HK-2 (cell line): ENCODE measurements around the gene BACH2.
A peak's percentile ranks its signal among the peaks of the same experiment; 100 is the strongest.

Source experiments
- DNase-seq: peaks from one replicate; pipeline ENCODE4 v3.0.0-alpha.2; 2018; ENCODE audit not compliant: unreplicated experiment

The BACH2 gene

DNA sequence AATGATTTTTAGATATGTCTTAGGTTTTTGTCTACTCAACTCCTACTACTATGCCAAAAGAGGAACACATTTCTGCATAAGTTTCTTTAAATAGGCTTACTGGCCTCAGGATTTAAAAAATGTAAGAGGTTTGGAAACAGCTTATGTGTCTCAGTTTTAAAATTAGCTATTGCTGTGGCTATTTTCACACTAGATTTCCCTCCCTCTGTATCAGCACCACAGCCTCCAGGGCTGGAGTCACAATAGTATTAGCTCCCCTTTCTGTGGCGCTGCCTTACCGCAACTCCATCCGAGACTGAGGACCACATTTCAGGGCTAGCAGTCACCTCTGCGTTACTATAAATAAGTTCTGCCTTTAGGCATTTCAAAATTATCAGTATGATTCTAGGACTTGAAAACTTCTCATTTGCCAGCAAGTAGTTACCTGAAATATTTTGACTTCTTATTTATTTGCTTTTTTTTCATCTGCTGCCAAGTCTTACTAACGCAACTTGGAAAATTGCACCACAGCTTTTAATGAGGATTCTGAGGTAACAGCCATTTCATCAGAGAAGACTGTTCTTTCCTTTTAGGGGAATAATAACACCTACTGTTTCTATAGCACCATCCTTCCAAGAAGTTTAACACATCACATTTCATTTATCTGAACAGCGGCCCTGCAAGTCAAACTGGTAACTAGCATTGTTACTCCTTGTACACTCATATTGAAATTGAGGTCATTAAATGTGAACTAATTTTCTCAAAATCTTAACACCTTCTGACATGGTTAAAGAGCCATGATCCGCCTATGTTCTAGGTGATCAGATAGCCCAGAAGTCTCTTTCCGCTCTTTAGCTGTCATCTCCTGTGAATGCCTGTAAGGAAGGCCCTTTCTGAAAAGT is 296.5 kb downstream of the BACH2 start:
- DNase-seq, result no peak

- DNase-seq, result peak; percentile 37
Measured at GRCh38 chr6:89999154-89999553, 297.5 kb downstream of the BACH2 start.

DNA sequence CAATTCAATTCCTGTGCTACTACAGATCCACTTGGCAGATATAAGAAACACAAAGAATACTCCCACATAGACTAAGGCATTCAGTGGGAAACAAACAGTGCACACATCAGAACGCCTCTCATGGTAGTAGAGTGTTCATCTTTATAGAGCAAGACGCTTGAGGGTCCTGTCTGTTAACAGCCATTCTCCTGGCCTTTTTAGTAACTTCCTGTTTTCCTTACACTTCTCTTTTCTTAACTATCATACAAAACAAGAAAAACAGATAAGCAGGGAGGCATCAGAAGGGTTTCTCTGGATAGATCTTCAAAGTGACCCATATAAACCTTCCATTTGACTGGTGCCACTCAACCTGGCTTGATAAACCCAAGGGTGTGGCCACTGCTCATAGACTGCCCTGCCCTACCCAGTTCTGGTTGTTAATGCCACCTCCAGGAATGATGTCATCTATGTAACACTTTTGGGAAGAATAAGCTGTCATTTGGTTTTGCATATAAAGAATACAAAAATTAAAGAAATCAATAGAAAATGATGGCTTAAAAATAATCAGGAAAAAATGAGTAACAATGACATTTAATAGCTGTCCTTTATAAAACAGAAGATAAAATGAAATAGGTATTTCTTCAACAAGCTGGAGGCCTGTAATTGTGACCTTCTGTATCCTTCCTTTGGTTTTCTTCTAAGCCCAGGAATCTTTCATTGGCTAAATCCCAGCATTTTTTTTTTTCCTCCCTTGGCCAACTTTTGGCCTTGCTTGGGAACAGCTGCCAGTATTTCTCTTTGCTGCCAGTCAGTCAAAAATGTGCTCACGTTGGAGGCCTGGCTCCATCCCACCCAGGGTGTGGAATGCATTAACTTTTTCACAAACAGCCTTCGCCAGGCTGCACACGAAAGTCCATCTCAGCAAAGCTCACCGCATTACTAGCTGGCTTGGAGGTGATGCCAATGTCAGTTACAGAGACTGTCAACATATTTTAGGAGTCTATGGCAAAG is 298.9 kb downstream of the BACH2 start:
- DNase-seq, result no peak

DNA sequence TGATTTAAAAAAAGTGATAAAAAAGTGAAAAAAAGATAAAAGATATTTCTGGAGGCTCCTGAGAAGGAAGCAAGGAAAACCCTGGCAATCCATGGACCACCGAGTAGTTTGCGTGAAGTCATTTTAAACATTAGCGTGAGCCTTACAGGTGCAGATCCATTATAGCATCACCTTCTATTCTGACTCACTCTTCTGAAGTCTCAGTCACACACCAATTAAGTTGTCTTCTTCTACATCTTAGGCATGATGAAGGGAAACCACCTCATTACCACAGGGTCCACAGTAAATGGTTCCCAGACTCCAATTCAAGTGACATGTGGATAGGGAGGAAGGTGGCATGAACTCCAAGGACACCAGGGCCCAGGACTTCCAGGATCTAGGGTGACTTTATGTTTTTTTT is 303.2 kb downstream of the BACH2 start:
- DNase-seq, result no peak

DNA sequence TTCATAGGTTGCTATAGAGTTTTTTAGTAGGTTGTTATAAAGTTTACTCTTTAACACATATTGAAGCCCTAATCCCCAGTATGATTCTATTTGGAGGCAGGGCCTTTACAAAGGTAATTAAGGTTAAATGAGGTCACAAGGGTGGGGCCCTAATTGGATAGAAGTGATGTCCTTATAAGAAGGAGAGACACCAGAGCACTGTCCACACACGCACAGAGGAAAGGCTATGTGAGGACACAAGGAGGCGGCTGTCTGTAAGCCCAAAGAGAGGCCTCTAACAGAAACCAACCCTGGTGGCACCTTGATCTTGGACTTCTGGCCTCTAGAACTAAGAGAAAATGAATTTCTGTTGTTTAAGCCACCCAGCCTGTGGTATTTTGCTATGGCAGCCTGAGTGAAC is 303.8 kb downstream of the BACH2 start:
- DNase-seq, result no peak

DNA sequence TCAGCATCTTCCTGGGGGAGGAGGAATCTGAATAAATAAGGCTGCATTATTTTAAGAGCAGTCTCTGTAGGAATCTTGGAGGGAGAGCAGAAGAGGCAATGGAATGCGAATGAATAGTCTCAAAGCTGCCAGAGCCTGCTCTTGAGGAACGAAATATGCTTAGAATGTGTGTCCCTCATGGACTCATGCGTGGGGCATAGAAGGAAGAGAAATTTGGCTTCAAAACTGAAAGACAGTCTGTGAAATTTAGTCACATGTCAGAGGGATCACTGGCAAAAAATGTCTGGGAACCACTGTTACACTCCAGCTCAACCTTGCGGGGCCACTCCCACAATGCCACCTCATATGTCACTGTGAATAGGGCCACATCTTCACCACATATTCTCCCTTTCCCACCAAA is 306.9 kb downstream of the BACH2 start:
- DNase-seq, result no peak

GRCh38 chr6:89987830-89988229 is 308.8 kb downstream of the BACH2 start:
- DNase-seq, result no peak

DNA sequence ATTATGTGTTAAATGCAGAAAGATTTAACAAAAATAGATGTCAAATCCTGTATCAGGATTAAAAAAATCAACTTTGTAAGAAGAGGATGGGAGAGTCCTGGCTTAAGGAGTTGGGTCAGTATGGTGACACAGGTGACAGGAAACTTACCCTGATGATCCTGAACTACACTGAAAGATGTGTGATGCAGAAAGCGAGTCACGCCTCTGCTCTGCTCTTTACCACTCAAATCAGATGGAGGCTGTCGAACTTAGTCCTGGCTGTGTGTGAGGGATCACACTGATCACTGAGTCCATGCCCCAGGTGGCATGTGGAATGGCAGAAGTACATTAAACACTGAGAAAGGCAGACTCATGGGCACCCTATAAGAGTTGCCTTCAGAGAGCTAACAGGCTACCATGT is 309.5 kb downstream of the BACH2 start:
- DNase-seq, result no peak

GRCh38 chr6:89986650-89987074 is 310.0 kb downstream of the BACH2 start:
- no peak for DNase-seq

DNA sequence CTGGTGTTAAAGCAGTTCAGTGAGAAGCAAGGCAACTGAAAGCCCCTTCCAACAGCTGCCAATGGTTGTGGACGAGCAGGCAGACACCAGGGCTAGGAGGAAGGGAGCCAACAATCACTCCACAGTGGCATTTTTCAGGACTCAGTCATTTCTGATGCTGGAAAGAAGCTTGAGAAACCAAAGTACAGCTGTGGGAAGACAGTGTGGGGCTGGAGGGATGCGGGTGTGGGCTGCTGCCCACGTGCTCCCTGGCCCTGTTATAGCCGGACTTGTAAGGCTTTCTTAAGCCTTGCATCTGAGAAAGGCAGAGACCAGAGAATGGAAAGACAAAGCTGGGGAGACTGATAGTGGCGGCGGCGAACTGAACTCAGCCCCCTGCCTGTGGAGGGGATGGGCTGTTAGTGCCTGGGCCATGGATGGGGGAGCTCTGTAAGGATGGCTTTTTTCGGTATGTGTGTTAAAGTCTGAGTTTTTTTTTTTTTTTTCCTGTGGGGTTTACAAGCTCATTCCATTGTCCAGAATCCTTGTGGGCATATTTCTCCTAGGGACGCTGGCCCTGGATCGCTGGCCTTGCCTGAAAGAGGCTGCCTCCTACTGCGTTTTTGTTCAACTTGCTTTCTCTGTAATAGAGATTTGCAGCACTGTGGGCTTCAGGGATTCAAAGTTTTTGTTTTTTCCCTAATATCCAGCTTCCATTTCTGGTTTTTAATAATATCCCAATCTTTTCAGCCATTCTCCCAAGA is 310.7 kb downstream of the BACH2 start:
- no peak for DNase-seq

DNA sequence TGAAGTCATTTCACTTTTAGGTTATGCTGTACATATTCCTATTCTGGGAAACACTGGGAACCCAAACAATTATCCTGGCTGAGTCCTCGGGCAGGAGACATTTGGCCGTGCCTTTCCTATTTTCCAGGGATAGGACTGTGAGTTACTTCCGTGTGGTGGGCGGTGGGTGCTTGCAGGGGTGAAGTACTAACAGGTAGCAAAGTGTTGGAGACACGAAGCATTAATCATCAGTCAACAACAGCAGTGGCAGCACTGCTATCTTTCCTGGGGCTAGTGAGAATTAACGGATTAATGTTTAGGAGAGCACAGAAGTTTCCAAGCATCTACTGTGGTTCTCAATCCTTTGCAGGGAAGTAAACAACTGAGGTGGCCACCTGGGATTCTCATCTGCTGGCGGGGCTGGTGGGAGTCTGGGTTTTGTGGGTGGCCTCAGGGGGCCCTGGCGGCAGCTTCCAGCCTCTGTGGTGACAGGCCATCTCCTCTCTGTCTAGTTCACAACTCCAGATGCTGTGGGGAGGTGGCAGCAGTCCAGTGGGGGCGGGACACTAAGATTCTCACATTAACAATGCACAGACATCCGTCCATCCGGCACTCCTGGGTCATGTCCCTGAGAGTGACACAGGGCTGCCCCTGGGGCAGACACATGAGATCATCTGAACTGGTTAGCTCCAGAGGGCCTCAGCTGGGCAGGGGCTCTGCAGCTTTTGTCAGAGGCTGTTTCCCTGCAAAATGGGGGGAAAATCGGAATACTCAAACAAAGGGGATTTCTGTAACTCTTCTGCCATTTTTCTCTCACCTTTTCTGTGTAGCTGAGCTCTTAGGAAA is 311.5 kb downstream of the BACH2 start:
- DNase-seq, result no peak

DNA sequence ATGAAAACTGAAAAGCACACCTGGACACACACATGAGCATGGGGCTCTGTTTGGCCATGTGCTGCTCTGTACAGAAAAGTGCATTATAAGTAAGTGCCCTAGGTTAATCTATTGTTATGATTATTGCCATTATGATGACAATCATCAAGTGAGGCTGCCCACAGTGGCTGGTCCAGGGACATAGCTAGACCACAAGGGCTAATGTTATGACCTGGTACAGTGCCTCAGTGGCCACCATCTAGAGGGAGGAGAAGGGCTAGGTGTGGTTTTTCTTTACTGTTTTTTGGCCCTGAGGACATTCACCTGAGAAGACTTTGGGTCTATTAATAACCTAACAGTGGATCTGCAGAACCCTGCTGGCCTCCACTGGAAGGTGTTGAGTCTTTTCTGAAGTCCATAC is 316.3 kb downstream of the BACH2 start:
- DNase-seq, result no peak

DNA sequence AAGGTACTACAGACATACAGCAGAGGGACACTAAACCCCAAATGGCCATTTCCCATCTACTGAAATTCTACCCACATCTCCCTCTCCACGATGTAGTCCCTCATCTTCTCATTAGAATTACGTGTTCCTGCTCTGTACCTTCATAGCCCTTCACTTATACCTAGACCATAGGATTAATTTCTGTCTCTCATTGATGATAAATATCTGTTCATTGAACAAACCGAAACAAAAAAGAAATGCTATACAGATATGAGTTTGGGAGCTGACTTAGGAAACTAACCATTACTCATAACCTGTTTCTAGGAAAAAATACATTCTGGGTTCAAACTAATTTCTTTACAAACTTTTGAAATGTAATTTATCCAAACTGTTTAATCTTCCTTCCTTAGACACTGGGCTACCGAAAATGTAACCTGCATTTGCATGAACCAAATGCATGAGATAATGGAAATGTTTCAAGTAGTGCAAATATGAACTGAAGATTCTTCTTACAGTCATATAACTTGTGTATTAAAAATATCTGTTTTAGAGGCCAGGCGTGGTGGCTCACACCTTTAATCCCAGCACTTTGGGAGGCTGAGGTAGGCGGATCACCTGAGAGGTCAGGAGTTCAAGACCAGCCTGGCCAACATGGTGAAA is 317.0 kb downstream of the BACH2 start:
- no peak for DNase-seq

DNA sequence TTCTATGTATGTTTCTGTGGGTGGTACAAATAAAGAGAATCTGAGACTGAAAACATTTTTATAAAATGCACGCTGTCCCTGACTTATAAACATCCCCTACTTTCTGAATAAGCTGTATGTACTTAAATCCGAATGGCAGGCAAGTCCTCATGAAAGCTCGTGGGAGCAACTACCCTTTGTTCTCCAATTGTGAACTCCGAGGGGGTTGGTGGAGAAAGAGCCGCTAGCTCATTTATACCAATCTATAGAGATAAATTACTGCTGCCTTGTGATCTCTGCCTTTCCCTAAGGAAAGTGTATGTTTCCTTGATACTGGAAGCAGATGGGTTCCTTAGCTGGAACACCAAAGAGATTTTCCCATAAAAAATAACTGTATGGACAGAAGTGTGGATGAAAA is 317.9 kb downstream of the BACH2 start:
- no peak for DNase-seq

DNA sequence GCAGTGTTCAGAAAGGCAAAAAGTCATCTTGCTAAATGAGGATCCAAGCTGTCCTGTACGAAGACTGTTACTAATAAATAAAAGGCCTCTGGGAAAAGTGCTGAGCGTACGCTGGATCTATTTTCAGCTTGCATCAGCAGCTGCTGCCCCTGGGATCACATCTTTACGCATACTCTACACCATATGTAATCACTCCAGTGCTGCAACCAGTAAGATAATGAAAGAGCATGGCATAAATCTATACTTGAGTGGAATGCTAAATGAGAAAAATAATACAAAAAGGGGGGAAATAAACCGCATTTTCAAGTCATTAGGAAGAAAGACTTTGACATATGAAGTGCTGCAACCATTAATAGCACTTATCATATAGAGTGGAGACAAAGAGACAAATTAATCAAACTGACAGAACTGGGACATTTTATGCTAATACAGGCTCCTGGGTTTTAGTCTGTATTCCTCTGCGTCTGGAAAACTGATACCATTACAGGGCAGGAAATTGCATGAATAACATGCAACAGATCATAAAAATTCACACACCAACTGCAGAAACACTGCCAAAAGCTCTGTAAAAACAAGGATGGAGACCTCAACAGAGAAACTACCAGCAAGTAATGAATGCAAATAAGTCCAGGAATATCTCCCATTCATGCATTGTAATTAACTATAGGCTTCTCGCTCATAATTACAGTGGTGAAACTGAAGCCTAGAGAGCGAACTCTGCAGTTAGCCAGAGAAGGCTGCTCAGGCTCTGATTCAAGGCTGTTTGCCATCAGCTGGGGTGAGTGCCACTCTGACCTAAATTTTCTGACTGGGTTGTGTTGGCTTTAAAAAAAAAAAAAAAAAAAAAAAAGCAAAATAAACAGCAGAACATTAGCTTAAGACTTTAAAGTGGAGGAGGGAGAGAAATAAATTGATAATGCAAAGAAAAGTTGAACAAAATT is 318.6 kb downstream of the BACH2 start:
- DNase-seq, result no peak

- DNase-seq, result no peak
Measured at GRCh38 chr6:89976694-89977020, 320.0 kb downstream of the BACH2 start.

DNA sequence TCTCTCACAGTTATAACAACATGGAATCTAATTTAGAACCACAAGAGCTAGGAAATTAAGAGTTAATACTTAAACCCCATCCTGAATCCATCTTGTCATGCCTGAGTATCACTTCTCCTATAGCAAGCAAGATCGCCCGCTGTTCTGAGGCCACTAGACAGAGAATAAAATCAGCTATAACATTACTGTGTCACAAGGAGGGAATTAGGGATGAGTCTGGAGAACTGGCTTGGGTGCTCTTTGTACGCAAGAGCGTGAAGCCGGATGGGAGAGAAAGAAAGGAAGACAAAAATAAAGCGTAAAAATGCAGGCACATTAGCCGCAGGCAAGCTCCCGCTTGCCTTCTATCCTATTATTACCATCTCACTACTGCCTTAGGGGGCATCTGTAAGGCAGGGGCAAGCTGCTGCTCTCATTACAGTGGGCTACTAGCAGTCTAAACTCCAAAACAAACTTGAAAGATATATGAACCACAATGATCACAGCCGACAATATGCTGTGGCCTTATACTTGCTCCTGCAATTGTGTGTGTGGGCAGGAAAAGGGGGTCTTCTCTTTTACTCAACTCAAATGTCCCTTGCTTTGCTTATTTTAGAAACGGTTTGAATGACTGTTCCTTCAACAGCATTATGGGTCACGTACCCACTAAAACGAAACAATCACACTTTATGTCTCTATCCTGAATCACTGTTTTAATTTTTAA is 320.5 kb downstream of the BACH2 start:
- DNase-seq, result no peak

- no peak for DNase-seq
Measured at GRCh38 chr6:89975366-89975765, 321.3 kb downstream of the BACH2 start.

DNA sequence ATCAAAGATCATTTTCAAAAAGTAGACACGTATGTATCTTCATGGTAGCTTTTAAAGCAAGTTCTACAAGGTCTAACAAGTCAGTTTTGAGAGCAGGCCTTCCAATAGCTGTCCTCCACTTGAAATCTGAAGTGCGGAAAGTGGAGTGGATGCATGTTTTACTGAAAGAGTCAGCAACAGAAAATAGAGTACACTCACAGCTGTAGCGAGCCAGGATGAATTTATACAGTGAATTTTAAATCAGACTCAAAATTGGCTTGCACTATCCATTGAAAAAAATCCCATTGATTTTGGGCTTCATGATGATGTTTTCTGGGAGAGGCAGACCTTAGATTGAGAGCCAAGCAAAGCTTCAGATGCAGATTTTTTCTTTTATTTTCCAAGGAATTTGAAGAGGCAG is 321.8 kb downstream of the BACH2 start:
- no peak for DNase-seq
